Breast epithelium (tissue), 3 donors: ENCODE measurements around the gene FAM236A.
"Not testable (repeated sequence)": the region's sequence is repeated elsewhere in the genome, so short reads cannot be mapped to it uniquely, and the experiment has no call there.

ENCODE experiments used
- POLR2A ChIP-seq: fragments of 450-650 bp; IDR thresholded peaks from one replicate; pipeline ENCODE4 v1.6.1; 2016; ENCODE audit warnings: antibody characterized with exemption, mild to moderate bottlenecking, moderate library complexity
- POLR2AphosphoS5 ChIP-seq, 3 donors: sonication (generic); formaldehyde crosslinking; IDR thresholded peaks; one replicate each; pipeline ENCODE4 v1.6.1; 2017; ENCODE audit warnings: antibody characterized with exemption in 3 of 3
- TF ChIP-seq, protein P1 (sequence below), 3 donors: fragments of 450-650 bp; IDR thresholded peaks; one replicate each; pipeline ENCODE4 v1.5.1; 2016 to 2017; ENCODE audit warnings: antibody characterized with exemption in 3 of 3, mild to moderate bottlenecking in 3 of 3, moderate library complexity in 3 of 3

DNA sequence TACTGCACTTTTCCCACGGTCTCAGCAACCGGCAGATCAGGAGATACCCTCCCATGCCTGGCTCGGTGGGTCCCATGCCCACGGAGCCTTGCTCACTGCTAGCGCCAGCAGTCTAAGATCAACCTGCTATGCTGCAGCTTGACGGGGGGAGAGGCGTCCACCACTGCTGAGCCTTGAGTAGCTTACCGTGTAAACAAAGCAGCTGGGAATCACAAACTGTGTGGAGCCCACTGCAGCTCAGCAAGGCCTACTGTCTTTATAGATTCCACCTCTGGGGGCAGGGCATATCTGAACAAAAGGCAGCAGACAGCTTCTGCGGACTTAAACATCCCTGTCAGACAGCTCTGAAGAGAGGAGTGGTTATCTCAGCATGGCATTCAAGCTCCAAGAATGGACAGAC lies 22.0 kb downstream of the FAM236A start:
- TF ChIP-seq, protein P1, sequence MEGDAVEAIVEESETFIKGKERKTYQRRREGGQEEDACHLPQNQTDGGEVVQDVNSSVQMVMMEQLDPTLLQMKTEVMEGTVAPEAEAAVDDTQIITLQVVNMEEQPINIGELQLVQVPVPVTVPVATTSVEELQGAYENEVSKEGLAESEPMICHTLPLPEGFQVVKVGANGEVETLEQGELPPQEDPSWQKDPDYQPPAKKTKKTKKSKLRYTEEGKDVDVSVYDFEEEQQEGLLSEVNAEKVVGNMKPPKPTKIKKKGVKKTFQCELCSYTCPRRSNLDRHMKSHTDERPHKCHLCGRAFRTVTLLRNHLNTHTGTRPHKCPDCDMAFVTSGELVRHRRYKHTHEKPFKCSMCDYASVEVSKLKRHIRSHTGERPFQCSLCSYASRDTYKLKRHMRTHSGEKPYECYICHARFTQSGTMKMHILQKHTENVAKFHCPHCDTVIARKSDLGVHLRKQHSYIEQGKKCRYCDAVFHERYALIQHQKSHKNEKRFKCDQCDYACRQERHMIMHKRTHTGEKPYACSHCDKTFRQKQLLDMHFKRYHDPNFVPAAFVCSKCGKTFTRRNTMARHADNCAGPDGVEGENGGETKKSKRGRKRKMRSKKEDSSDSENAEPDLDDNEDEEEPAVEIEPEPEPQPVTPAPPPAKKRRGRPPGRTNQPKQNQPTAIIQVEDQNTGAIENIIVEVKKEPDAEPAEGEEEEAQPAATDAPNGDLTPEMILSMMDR (IDR thresholded peaks at IDR 0.05) = not testable (repeated sequence)
- not testable (repeated sequence) for TF ChIP-seq POLR2AphosphoS5 (IDR thresholded peaks at IDR 0.05); POLR2A
